ENCODE results near the gene CLNK.
"Not testable (repeated sequence)": the region's sequence is repeated elsewhere in the genome, so short reads cannot be mapped to it uniquely, and the experiment has no call there.

CLNK gene

GRCh38 chr4:10607206-10607605, 77.4 kb downstream of the CLNK start:
- no peak for DNase-seq

- no peak for DNase-seq
These were observed 77.9 kb downstream of the CLNK start for GRCh38 chr4:10606483-10607155.

DNA sequence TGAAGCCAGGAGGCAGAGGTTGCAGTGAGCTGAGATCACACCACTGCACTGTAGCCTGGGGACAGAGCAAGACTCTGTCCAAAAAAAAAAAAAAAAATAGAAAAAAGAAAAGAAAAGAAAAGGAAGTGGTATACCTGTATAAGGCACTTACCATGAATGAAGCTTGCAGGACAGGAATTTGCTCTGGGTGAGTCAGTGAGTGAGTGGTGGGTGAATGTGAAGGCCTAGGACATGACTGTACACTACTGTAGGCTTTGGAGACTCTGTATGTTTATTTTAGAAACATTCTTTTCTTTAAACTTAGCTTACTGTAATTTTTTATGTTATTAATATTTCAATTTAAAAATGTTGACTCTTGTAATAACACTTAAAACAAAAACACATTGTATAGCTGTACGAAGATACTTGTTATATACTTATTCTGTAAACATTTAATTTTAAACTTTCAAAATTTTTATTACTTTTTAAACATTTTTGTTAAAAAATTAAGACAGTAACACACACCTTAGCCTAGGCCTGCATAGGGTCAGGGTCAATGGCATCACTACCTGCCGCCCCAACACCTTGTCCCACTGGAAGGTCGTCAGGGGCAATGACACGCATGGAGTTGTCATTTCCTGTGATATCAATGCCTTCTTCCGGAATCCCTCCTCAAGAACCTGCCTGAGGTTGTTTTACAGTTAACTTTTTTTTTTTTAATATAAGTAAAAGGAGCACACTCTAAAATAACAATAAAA, 78.7 kb downstream of the CLNK start:
- DNase-seq: peak; percentile 73

DNA sequence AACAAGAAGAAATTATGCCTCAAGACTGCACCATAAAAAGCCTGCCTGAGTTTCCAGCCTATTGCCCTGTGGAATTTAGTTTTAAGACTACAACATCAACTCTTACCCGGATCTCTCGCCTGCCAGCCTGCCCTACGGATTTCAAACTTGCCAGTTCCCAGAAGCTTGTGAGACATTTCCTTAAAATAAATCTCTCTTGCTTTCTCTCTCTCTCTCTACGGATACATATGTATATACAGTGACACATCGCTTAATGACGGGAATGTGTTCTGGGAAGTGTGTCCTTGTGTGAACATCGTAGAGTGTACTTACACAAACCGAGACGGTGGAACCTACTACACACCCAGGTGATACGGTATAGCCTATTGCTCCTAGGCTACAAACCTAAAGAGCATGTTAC, 79.5 kb downstream of the CLNK start:
- DNase-seq: no peak

DNA sequence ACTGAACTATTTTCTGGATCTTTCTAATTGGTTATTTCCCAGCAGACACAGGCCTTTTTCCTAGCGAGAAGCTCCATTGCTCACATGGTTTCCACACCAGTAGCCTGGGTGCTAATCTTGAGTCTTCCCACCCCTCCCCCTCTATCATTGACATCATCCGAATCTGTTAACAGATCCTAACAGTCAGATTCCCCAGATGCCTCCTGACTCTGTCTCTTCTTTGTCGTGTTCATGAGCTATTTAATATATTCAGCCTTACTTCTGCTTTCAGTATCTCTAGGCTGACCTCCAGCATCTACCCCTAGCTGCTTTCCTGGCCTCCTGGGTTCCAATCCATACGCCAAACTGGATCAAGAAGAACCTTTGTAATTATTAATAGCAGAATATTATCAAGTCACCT, 85.0 kb downstream of the CLNK start:
- DNase-seq: no peak

DNA sequence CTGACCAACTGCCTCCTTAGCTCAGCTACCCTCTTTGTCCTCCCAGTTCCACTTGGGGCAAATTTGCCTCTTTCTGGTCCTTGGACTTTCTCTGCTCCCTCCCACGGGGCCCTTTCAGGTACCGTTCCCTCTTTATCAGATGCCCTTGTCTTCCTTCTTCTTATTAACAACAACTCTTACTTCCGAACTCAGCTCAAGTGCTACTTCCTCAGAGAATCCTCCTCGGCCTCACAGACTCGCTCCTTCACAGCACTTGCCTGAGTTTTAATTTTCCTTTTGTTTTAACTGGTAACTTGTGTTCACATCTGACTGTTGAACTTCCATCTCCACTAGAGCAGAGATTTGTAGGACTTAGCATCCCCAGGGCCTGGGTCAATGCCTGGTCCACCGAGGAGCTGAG, 85.7 kb downstream of the CLNK start:
- DNase-seq: no peak

DNA sequence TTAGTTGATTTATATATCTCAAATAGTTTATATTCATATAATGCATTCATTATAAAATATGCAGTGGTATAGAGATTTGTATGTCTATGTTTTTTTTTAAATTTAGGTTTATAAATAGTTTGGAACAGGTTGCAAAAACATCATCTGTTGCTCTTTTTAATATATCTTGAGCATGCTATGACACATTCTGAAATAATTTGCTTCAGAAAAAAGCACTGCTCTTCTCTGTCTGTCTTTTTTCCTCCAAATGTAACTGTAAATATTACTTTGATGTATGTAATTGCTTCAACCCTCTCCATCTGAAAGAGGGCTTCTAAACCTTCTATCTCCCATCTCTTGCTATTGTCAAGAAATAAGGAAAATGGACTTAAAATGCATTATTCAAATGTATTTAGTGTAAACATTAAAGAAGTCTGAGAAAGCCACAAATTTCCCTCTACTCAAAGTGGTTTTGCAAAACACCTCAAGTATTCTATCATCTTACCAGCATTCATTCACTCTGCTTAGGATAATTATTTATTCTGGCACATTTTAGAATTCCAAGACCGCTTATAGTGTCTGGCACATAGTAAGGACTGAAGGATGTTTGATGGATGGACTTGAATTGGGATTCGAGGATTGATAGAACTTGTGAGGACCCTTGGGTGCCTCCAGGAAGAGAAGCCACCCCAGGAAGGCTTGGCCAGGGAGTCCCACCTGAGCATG, 87.8 kb downstream of the CLNK start:
- DNase-seq: no peak

GRCh38 chr4:10593130-10593529, 91.4 kb downstream of the CLNK start:
- DNase-seq: no peak

DNA sequence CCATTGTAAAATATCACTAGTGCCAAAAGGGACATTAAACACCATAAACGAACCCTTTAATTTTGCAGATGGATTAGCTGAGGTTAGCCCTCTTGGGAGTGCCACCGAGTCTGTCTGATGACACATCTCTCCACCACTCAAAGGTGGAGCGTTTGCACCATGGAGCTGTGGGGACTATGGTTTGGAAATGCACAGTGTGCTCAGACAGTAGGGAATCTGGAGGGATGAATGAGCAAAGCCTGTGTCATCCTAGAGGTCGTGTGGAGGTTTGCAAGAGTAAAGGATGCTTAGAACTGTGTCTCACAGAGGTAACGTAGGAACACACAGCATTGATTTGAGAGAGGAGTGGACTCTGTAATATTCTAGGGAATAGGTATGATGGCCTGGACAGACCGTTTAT, 93.7 kb downstream of the CLNK start:
- no peak for DNase-seq

- no peak for DNase-seq
These were observed 94.8 kb downstream of the CLNK start for GRCh38 chr4:10589799-10590198.

DNA sequence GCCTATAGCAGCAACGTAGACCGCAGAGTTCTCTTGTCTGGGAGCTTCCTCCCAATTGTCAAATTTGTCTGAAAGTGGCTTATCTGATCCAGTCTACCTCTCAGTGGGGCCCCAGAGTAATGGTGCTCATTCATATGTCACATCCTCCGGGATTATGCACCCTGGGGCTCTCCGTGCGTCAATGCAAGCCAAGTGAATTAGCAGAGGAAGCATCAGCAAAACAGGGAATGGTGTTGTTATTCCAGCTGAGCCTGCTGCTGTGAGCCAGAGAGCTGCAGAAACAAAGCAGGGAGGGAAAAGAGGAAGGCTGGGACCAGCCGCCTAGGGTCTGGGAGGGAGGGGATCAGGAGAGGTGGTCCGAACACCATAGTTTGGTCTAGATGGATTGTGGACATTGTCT, 95.2 kb downstream of the CLNK start:
- DNase-seq: peak; percentile 92

DNA sequence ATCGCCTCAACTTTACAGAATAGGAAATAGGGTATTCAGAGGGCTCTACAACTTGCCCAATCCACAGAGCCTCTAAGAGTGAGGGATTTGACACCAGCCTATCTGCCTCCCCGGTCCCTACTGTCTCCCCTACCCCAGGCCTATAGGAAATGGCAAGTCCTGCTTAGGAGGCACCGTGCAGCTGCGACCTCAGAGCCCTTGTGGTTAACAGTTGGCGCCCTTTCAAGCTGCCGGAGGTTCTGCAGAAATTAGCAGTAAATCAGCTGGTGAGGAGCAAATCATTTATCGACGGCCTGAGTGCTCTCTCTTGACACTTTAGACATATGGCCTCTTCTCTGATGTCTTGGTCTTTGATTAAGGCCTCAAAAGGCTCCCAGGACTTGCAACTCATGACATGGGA, 96.9 kb downstream of the CLNK start:
- no peak for DNase-seq

DNA sequence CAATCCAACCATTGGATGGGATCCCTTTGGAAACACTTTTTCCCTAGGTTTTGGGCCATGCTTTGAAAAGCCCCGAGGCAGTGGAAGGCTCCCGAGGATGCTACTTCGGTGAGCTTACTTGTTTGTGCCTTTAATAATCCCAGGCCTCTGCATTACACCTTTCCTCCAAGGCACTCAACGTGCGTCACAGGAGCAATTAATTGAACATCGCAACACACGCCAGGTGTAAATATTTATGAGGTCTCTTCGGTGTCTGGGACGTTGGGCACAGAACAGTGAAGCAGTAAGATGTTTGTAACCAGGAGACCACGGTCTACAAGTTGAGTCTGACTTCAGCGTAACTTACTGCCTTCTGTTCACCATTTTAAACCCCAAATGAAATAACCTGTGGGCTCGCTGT, 97.3 kb downstream of the CLNK start:
- no peak for DNase-seq

DNA sequence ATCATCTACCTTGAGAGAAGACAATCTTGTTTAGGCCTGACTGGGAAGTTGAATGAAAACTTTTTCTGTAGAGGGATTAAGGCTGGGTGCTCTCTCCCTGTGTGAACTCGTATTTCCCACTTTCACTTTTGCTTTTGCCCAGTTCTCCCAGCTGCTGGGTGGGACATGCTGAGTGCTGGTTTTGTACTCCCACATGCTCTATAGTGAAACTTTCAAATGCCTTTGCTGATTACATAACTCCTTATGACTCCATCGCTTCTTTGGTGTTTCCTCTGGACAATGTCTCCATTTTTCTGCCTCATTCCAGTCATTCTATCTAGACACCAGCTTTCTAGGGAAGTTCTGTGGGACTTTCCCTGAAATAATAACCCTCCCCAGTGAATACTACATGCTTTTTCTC, 100.5 kb downstream of the CLNK start:
- no peak for DNase-seq

DNA sequence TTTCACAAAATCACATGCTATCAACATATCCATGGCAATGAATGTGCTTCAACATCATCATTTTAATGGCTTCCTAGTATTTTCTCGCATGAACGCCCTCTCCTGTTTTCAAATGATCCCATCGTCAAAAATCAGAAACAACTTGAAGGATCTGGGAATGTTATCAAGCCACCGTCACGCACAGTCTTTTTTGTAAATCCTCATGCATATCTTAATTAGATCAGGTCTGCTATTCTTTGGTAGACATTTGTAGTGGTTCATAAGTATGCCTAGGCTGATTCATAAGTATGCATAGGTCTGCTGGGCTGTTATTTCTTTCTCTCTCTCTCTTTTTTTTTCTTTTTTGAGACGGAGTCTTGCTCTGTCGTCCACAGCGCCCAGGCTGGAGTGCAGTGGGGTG, 101.6 kb downstream of the CLNK start:
- DNase-seq: no peak

DNA sequence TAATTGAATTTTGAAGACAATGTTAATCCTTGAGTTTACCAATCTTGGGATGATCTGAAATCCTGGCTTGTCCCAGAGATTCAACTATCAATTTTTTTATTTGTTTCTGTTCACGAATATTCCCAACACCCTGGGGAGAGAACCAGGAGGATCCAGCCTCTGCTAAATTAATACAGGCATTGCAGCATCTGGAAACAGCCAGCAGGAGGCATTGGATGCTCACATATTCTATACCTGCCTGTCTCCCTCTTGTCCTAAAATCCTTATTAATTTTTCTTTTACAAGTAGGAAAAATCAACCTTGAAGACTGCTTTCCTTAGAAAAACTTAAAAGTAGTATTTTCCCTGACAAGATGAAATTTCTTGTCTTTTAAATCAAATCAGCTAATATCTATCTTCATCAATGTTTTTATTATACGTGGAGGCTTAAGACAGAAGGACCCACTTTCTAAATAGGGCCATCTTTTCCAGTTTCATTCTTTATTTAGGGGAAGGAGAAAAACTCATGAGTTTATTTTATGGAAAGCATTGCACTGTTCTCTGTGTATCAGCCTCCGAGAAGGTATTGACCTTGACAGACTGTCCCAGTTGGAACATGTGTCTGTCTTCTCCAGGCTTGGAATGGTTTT, 102.4 kb downstream of the CLNK start:
- no peak for DNase-seq

DNA sequence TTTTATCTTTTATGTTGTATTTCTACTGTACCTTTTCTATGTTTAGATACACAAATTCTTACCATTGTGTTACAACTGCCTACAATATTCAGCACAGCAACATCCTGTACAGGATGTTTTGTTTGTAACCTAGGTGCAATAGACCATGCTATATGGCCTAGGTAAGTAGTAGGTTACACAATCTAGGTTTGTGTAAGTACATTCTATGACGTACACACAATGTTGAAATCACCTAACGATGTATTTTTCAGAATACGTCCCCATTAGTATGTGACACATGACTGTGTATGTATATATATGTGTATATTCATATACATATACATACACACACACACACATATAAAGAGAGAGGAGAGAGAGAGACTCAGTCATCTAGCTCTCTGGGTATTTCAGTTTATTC, 103.5 kb downstream of the CLNK start:
- DNase-seq: no peak

GRCh38 chr4:10579648-10580047, 104.9 kb downstream of the CLNK start:
- no peak for DNase-seq

GRCh38 chr4:10577508-10578426, 106.8 kb downstream of the CLNK start:
- no peak for DNase-seq

- no peak for DNase-seq
These were observed 107.5 kb downstream of the CLNK start for GRCh38 chr4:10577018-10577417.

DNA sequence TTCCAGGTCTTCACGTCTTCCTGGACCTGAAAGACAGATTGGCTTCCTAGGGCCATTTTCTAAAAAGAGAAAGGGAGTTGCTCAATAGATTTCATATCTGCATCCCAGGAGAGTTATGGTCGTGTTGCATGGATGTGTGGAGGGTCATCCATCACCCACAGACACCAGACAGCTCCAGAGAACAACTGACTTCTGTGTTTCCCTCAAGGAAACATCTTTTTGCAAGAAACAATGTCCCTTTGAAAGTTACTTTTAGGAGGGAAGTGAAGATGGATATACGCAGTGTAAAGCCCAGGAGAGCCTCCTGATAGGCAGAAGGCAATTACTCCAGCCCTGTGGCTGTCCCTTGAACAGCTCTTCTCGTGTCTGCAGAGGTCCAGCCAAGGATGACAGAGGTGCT, 108.3 kb downstream of the CLNK start:
- no peak for DNase-seq

DNA sequence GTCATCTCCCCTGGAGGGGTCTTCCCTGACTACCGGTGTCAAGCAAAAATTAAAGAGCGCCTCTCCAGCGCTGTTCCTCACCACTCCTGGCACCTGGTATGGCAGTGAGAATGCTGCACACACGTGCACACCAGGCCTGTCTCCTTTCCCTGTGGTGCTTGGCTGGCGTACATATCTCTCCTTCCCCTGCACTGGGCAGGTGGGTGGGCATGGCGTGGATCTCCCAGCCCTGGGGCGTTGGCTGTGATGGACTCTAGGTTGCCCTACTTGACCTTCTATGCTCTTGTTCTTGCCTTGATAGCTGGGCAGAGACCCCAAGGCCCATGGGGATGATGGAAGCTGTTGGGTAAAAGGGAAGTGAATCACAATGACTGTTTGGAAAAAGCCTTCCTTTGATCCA, 109.2 kb downstream of the CLNK start:
- DNase-seq: no peak

- not testable (repeated sequence) for DNase-seq
These were observed 110.0 kb downstream of the CLNK start for GRCh38 chr4:10574553-10574952.

All from islet precursor cell (in vitro differentiated cells).